A549 treated with AZD2906 at 1 μM for 4 hours (cell line): ENCODE measurements around the gene SSH3. TPM values are rescaled to one million over a fixed set of nuclear protein-coding genes. Genes with fewer than 3 reads are reported as not detected.

ENCODE experiments used
- total RNA-seq: library from RNA; stranded (reverse); fragments of 200-300 nt; extraction: Qiagen RNA extraction; gene quantifications from 5 replicates; pipeline ENCODE4 v1.2.3, GENCODE V29; 2022

The SSH3 gene
- 15.1 to 24.6 TPM (median 22.9 TPM) in 5 replicates for total RNA-seq

GRCh38 chr11:67303132-67303834 is at the start of gene SSH3:
SSH3 (plus strand) TSS chr11:67303530; CDS start chr11:67303626, 96 bp downstream.

GRCh38 chr11:67266449-67267187 is 36.7 kb upstream of the SSH3 start, which contains the start of gene GRK2:
GRK2 (plus strand) TSS chr11:67266473; CDS start chr11:67266700, 227 bp downstream.

GRCh38 chr11:67289226-67289650 is 14.1 kb upstream of the SSH3 start, which contains the start of gene ANKRD13D:
ANKRD13D (plus strand) TSS chr11:67289303; CDS start chr11:67289461, 158 bp downstream.

GRCh38 chr11:67353317-67354074 is 50.2 kb downstream of the SSH3 start, which contains the start of gene POLD4:
POLD4 (minus strand) TSS chr11:67353546; CDS start chr11:67353399, 147 bp downstream.

Other genes starting within 250 kb of the SSH3 start
- 32.5 to 52.9 TPM (median 48.2 TPM) in 5 replicates for gene RHOD, start 246.7 kb upstream of the SSH3 start, total RNA-seq
- gene KDM2A, start 184.3 kb upstream of the SSH3 start, total RNA-seq = 42.2 to 43.2 TPM (median 42.9 TPM) in 5 replicates
- gene GRK2, start 37.1 kb upstream of the SSH3 start, total RNA-seq = 26.1 to 38.8 TPM (median 34.1 TPM) in 5 replicates
- 17.2 to 26.9 TPM (median 24.5 TPM) in 5 replicates for gene ANKRD13D, start 14.2 kb upstream of the SSH3 start, total RNA-seq
- 182 to 236 TPM (median 217 TPM) in 5 replicates for gene POLD4, start 50.0 kb downstream of the SSH3 start, total RNA-seq
- 31.3 to 37.6 TPM (median 34.8 TPM) in 5 replicates for gene CLCF1, start 70.1 kb downstream of the SSH3 start, total RNA-seq
- gene RAD9A, start 88.5 kb downstream of the SSH3 start, total RNA-seq = 20.0 to 29.1 TPM (median 28.0 TPM) in 5 replicates
- 277 to 291 TPM (median 280 TPM) in 5 replicates for gene PPP1CA, start 98.3 kb downstream of the SSH3 start, total RNA-seq
- 0.07 to 0.17 TPM (median 0.10 TPM) in 4 of 5 replicates, not detected in the other for gene TBC1D10C, start 100.6 kb downstream of the SSH3 start, total RNA-seq
- gene CARNS1, start 112.1 kb downstream of the SSH3 start, total RNA-seq = 0.12 to 0.21 TPM (median 0.13 TPM) in 5 replicates
- gene RPS6KB2, start 125.0 kb downstream of the SSH3 start, total RNA-seq = 41.7 to 51.2 TPM (median 49.8 TPM) in 5 replicates
- 0.23 to 0.34 TPM (median 0.28 TPM) in 5 replicates for gene PTPRCAP, start 134.2 kb downstream of the SSH3 start, total RNA-seq
- 56.1 to 66.9 TPM (median 61.3 TPM) in 5 replicates for gene CORO1B, start 139.9 kb downstream of the SSH3 start, total RNA-seq
- gene GPR152, start 149.2 kb downstream of the SSH3 start, total RNA-seq = 0.03 to 0.08 TPM in 2 of 5 replicates, not detected in the others
- gene CABP4, start 151.8 kb downstream of the SSH3 start, total RNA-seq = not detected in 5 replicates
- gene TMEM134, start 165.7 kb downstream of the SSH3 start, total RNA-seq = 53.4 to 68.0 TPM (median 64.3 TPM) in 5 replicates
- gene AIP, start 179.5 kb downstream of the SSH3 start, total RNA-seq = 42.0 to 49.2 TPM (median 45.5 TPM) in 5 replicates
- 28.9 to 42.9 TPM (median 37.8 TPM) in 5 replicates for gene PITPNM1, start 201.8 kb downstream of the SSH3 start, total RNA-seq
- gene CDK2AP2, start 204.6 kb downstream of the SSH3 start, total RNA-seq = 58.0 to 88.8 TPM (median 86.2 TPM) in 5 replicates
- gene CABP2, start 219.9 kb downstream of the SSH3 start, total RNA-seq = not detected in 5 replicates